SK-N-SH (cell line): ENCODE results near the gene ALOX15. TPM values are rescaled to one million over a fixed set of nuclear protein-coding genes. Genes with fewer than 3 reads are reported as not detected.
A peak's percentile ranks its signal among the peaks of the same experiment; 100 is the strongest.
"Not testable (repeated sequence)": the region's sequence is repeated elsewhere in the genome, so short reads cannot be mapped to it uniquely, and the experiment has no call there.

Experiments
- CTCF ChIA-PET: fragments of 300-600, 350-600 bp; formaldehyde crosslinking; extraction: SDS; loops from one replicate; lab custom pipeline; 2021; lab: Yijun Ruan, JAX
- POLR2A ChIA-PET: fragments of 350-600 bp; sonication (Branson Sonifier 250); formaldehyde crosslinking; extraction: SDS; loops from one replicate; lab custom pipeline; 2020; ENCODE audit warnings: antibody characterized with exemption, inconsistent platforms; lab: Yijun Ruan, JAX
- DNase-seq: peaks from one replicate; pipeline ENCODE4 v3.0.0; 2012
- H2AFZ ChIP-seq: fragments of 200-600 bp; sonication (generic); 2 replicates; pipeline ENCODE4 v1.8.1; 2016; ENCODE audit warnings: antibody characterized with exemption, mild to moderate bottlenecking, low read depth
- H3F3A ChIP-seq: fragments of 200-600 bp; sonication (generic); replicated peaks from 2 replicates; pipeline ENCODE3; 2016; ENCODE audit warnings: antibody characterized with exemption, mild to moderate bottlenecking; ENCODE audit not compliant: insufficient read depth
- H3K27ac ChIP-seq, 2 experiments: fragments of 200-500 bp in 1 of 2; fragments of 200-600 bp in 1 of 2; sonication (Bioruptor generic) in 1 of 2; sonication (generic), shearing (Covaris generic) in 1 of 2; 2 replicates each; pipeline versions ENCODE4 v1.5.1 to v1.6.1; 2014 to 2016; ENCODE audit warnings: low read depth in 2 of 2, inconsistent platforms in 1 of 2, low read length in 1 of 2, mild to moderate bottlenecking in 1 of 2, mixed read lengths in 1 of 2
- H3K27me3 ChIP-seq: fragments of 200-600 bp; sonication (generic), shearing (Covaris generic); 2 replicates; pipeline ENCODE4 v1.6.1; 2016; ENCODE audit warnings: mixed run types; ENCODE audit not compliant: insufficient read depth
- H3K36me3 ChIP-seq, 2 experiments: fragments of 200-500 bp in 1 of 2; fragments of 200-600 bp in 1 of 2; sonication (Bioruptor generic) in 1 of 2; sonication (generic) in 1 of 2; replicated peaks in 1 of 2; 2 replicates each; pipeline versions ENCODE3 to v1.5.1; 2014 to 2016; ENCODE audit warnings: low read length in 1 of 2, mild to moderate bottlenecking in 1 of 2; ENCODE audit not compliant: insufficient read depth in 2 of 2, control insufficient read depth in 1 of 2
- H3K4me1 ChIP-seq, 2 experiments: fragments of 200-500 bp in 1 of 2; fragments of 200-600 bp in 1 of 2; sonication (Bioruptor generic) in 1 of 2; sonication (generic), shearing (Covaris generic) in 1 of 2; 2 replicates each; pipeline versions ENCODE4 v1.5.1 to v1.6.1; 2014 to 2016; ENCODE audit warnings: low read depth in 1 of 2, low read length in 1 of 2, mixed run types in 1 of 2; ENCODE audit not compliant: insufficient read depth in 2 of 2, control insufficient read depth in 1 of 2
- H3K4me2 ChIP-seq: fragments of 200-600 bp; sonication (generic), shearing (Covaris generic); 2 replicates; pipeline ENCODE4 v1.6.1; 2017; ENCODE audit warnings: mixed run types
- H3K4me3 ChIP-seq, 2 experiments: fragments of 200-500 bp in 1 of 2; fragments of 200-600 bp in 1 of 2; sonication (Bioruptor generic) in 1 of 2; sonication (generic), shearing (Covaris generic) in 1 of 2; 2 replicates each; pipeline versions ENCODE4 v1.5.1 to v1.8.1; 2014 to 2016; ENCODE audit warnings: low read depth in 2 of 2, inconsistent platforms in 1 of 2, low read length in 1 of 2, mild to moderate bottlenecking in 1 of 2, mixed read lengths in 1 of 2, moderate library complexity in 1 of 2
- H3K79me2 ChIP-seq: fragments of 200-600 bp; sonication (generic); 2 replicates; pipeline ENCODE4 v1.8.1; 2017; ENCODE audit warnings: mild to moderate bottlenecking; ENCODE audit not compliant: insufficient read depth
- H3K9ac ChIP-seq: fragments of 200-600 bp; sonication (generic); 2 replicates; pipeline ENCODE4 v1.6.1; 2017; ENCODE audit warnings: mixed run types
- H3K9me2 ChIP-seq: fragments of 200-600 bp; sonication (generic); 2 replicates; pipeline ENCODE4 v1.6.1; 2017; ENCODE audit warnings: mixed run types
- H3K9me3 ChIP-seq: fragments of 200-600 bp; sonication (generic); 2 replicates; pipeline ENCODE4 v1.6.1; 2017; ENCODE audit warnings: mixed run types, mild to moderate bottlenecking, moderate library complexity
- H4K20me1 ChIP-seq: fragments of 200-600 bp; sonication (generic); 2 replicates; pipeline ENCODE4 v1.6.1; 2017; ENCODE audit warnings: mild to moderate bottlenecking, mixed run types; ENCODE audit not compliant: insufficient read depth
- CHD2 ChIP-seq: fragments of 150-350 bp; IDR thresholded peaks from 2 replicates; pipeline ENCODE4 v1.6.1; 2018; ENCODE audit warnings: low read length; ENCODE audit not compliant: partially characterized antibody
- EZH2phosphoT487 ChIP-seq: fragments of 200-600 bp; sonication (generic); IDR thresholded peaks from 2 replicates; pipeline ENCODE4 v1.6.1; 2017; ENCODE audit warnings: low read depth, mixed run types, mild to moderate bottlenecking, antibody characterized with exemption, moderate library complexity, borderline replicate concordance
- FOSL2 ChIP-seq: IDR thresholded peaks from 2 replicates; pipeline ENCODE4 v1.4.0; 2012; ENCODE audit warnings: low read depth, mild to moderate bottlenecking, moderate library complexity, borderline replicate concordance
- FOXJ3 ChIP-seq: sonication (generic); formaldehyde crosslinking; IDR thresholded peaks from 2 replicates; pipeline ENCODE4 v1.5.1; 2020; ENCODE audit warnings: mild to moderate bottlenecking, missing genetic modification reagents
- GATA2 ChIP-seq: sonication (generic); formaldehyde crosslinking; IDR thresholded peaks from 2 replicates; pipeline ENCODE4 v1.5.0; 2020; ENCODE audit warnings: mild to moderate bottlenecking, missing genetic modification reagents
- MEF2A ChIP-seq: IDR thresholded peaks from 2 replicates; pipeline ENCODE4 v1.4.0; 2012; ENCODE audit warnings: low read depth, borderline replicate concordance
- MXI1 ChIP-seq: IDR thresholded peaks from 2 replicates; pipeline ENCODE4 v1.6.1; 2012; ENCODE audit warnings: mild to moderate bottlenecking, low read depth, low read length, improper control_type of control experiment
- NFIC ChIP-seq: IDR thresholded peaks from 2 replicates; pipeline ENCODE4 v1.4.0; 2012; ENCODE audit warnings: borderline replicate concordance
- NRF1 ChIP-seq: IDR thresholded peaks from 2 replicates; pipeline ENCODE4 v1.6.1; 2012; ENCODE audit warnings: low read depth, mild to moderate bottlenecking, low read length
- POLR2AphosphoS5 ChIP-seq: IDR thresholded peaks from 2 replicates; pipeline ENCODE4 v1.6.1; 2012; ENCODE audit warnings: low read depth, low read length
- RAD21 ChIP-seq: IDR thresholded peaks from 2 replicates; pipeline ENCODE4 v1.6.1; 2012; ENCODE audit warnings: mild to moderate bottlenecking, low read length
- RFX5 ChIP-seq: IDR thresholded peaks from 2 replicates; pipeline ENCODE4 v1.6.1; 2012; ENCODE audit warnings: mild to moderate bottlenecking, improper control_type of control experiment, low read length
- RXRA ChIP-seq: IDR thresholded peaks from 2 replicates; pipeline ENCODE4 v1.4.0; 2012; ENCODE audit warnings: low read depth, mild to moderate bottlenecking, borderline replicate concordance
- SIN3A ChIP-seq: IDR thresholded peaks from 2 replicates; pipeline ENCODE4 v1.6.1; 2012; ENCODE audit warnings: low read depth, mild to moderate bottlenecking, low read length, moderate library complexity, borderline replicate concordance
- SMC3 ChIP-seq: IDR thresholded peaks from 2 replicates; pipeline ENCODE4 v1.6.1; 2012; ENCODE audit warnings: low read depth, low read length, improper control_type of control experiment
- TAF1 ChIP-seq: IDR thresholded peaks from 2 replicates; pipeline ENCODE4 v1.6.1; 2012; ENCODE audit warnings: low read depth, mild to moderate bottlenecking, low read length, moderate library complexity, borderline replicate concordance
- YY1 ChIP-seq: IDR thresholded peaks from 2 replicates; pipeline ENCODE4 v1.4.0; 2012; ENCODE audit warnings: low read depth, mild to moderate bottlenecking
- WGBS: methylation state at CpG from one replicate; pipeline ENCODE4 v1.1.6; 2017; ENCODE audit warnings: low lambda C conversion rate; 5-methylcytosine and 5-hydroxymethylcytosine counted together
- polyA plus RNA-seq, 3 experiments: library from polyadenylated mRNA; depleted of rRNA; stranded (reverse); fragments of >200 nt; gene quantifications; 2 replicates each; pipeline ENCODE4 v1.2.3, GENCODE V29; 2012
- TF ChIP-seq, protein P1 (sequence below): IDR thresholded peaks from 2 replicates; pipeline ENCODE4; 2012
- TF ChIP-seq, protein P2 (sequence below): IDR thresholded peaks from 2 replicates; pipeline ENCODE4 v1.4.0; 2012; ENCODE audit warnings: low read depth, borderline replicate concordance

ALOX15 gene
- polyA plus RNA-seq, 1 of the 3 experiments (the other 2 are of a cell fraction) = not detected

DNA sequence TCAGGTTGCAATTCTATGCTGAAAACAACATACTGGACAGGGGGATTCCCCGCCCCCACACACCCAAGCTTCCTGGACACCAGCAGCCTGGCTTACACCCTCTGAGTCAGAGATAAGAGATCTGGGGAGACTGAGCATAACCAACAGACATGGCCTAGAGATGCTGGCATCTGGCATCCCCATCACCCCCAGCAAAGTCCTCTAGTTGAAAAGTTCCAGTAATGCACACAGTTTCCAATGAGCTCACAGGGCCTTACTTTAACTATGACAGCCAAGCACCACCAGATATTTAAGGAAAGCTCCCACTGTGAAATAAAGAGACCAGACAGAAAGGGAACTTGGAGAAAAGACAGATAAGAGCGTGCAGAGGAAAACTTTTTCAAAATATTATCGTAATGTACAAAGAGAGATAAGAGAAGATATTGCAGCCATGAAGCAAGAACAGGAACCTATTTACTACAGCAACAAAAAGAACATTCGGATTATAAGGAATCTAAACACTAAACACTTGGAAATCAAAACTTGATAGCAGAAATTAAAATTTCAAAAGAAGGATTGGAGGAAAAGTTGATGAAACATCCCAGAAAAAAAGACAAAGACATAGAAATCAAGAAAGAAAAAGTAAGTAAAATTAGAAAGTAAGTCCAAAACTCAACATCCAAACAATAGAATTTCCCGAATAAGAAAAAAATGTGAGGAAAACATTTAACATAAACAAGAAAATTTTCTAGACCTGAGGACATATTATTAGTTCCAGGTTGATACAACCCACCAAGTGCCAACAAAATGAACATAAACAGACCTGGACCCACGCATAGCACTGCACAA, 17.2 kb upstream of the ALOX15 start (continued):
- TF ChIP-seq RFX5 = no peak
- peak; percentile 14; the same call in 1 of the 2 replicates for TF ChIP-seq RXRA
- no peak for TF ChIP-seq GATA2 (CRISPR knock-in tag)
- no peak for TF ChIP-seq EZH2phosphoT487
- TF ChIP-seq NRF1 = no peak
- no peak for TF ChIP-seq CHD2
- TF ChIP-seq POLR2AphosphoS5 = no peak; the same call in 1 of the 2 replicates
- no peak for TF ChIP-seq TAF1
- TF ChIP-seq, protein P1, sequence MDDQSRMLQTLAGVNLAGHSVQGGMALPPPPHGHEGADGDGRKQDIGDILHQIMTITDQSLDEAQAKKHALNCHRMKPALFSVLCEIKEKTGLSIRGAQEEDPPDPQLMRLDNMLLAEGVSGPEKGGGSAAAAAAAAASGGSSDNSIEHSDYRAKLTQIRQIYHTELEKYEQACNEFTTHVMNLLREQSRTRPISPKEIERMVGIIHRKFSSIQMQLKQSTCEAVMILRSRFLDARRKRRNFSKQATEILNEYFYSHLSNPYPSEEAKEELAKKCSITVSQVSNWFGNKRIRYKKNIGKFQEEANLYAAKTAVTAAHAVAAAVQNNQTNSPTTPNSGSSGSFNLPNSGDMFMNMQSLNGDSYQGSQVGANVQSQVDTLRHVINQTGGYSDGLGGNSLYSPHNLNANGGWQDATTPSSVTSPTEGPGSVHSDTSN = peak; percentile 65
- TF ChIP-seq, protein P2, sequence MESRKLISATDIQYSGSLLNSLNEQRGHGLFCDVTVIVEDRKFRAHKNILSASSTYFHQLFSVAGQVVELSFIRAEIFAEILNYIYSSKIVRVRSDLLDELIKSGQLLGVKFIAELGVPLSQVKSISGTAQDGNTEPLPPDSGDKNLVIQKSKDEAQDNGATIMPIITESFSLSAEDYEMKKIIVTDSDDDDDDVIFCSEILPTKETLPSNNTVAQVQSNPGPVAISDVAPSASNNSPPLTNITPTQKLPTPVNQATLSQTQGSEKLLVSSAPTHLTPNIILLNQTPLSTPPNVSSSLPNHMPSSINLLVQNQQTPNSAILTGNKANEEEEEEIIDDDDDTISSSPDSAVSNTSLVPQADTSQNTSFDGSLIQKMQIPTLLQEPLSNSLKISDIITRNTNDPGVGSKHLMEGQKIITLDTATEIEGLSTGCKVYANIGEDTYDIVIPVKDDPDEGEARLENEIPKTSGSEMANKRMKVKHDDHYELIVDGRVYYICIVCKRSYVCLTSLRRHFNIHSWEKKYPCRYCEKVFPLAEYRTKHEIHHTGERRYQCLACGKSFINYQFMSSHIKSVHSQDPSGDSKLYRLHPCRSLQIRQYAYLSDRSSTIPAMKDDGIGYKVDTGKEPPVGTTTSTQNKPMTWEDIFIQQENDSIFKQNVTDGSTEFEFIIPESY = no peak
- peak; percentile 61; the same call in 1 of the 2 replicates for TF ChIP-seq FOSL2
- TF ChIP-seq, all 33 proteins: peak for 10

DNA sequence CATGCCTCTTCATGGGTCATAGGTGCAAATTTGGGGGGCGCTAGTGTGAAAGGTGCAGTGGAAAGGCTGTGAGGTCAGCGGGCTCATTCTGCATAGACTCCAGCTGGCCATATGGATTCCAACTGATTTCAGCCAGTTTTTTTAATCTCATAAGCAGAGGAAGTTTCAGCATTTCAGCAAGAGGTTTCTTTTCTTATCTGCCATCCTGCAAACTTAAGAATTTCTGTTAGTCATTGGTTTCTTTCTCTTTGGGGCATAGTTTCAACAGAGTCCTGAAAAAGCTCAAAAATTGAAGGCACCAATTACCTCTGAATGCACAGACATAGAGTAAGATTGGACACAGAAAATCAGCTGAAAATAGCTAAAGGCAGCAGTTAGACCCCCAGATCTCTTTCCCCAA, 16.2 kb upstream of the ALOX15 start:
- H3K4me3 ChIP-seq = no peak overlapping the region
- WGBS = 89% methylated on average over 2 of the region's 2 CpGs
- peak overlapping the region in 1 of 2 experiments; percentile 24; a peak in 1 of 4 replicates for H3K27ac ChIP-seq
- ChIA-PET POLR2A (no interaction called here), CTCF (interaction anchor here (0.7 to 1.4 kb wide), 4 partner anchors 8 to 31 kb away, joined by 3 to 5 read pairs (median 3); no protein-coding TSS in a partner anchor)
- no peaks in the 10 kb centered on the region for H3K36me3 ChIP-seq
- H2AFZ ChIP-seq = no peak overlapping the region
- H3K27me3 ChIP-seq = no peaks in the 10 kb centered on the region
- peaks cover 0 to 2% of the 10 kb centered on the region in 2 experiments; a peak in 1 of 4 replicates for H3K4me1 ChIP-seq
- no peak for DNase-seq
- H3K79me2 ChIP-seq = no peaks in the 10 kb centered on the region
- no peaks in the 10 kb centered on the region for H3K9me3 ChIP-seq
- 0 out of 2 replicates have a peak overlapping the region, but pooled peaks have one; percentile 47 for H3K4me2 ChIP-seq
- no peaks in the 10 kb centered on the region for H4K20me1 ChIP-seq
- TF ChIP-seq SIN3A (no peak), MXI1 (no peak), RXRA (no peak), SMC3 (no peak), RFX5 (no peak), YY1 (no peak), CHD2 (no peak), FOXJ3 (CRISPR knock-in tag) (no peak), RAD21 (no peak), NFIC (no peak), MEF2A (no peak)
- TF ChIP-seq, all 33 proteins: peak for 0
- Histone ChIP-seq H3F3A (peaks cover 5% of the 10 kb centered on the region), H3K9ac (no peak overlapping the region), H3K9me2 (no peaks in the 10 kb centered on the region)

DNA sequence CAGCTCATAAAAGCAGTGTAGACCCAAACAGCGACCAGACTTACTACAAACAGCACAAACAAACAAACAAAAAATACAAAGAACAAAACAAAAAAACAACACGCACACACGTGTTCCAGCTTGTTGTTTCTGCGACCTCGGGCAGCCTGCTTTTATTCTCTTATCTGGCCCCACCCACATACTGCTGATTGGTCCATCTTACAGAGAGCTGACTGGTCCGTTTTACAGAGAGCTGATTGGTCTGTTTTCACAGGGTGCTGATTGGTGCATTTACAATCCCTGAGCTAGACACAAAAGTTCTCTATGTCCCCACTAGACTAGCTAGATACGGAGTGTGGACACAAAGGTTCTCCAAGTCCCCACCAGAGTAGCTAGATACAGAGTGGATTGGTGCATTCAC, 14.5 kb upstream of the ALOX15 start:
- H3K9ac ChIP-seq, H3K4me1 ChIP-seq, H3K27me3 ChIP-seq, H2AFZ ChIP-seq, POLR2A ChIA-PET, H3K27ac ChIP-seq, DNase-seq, H3K9me3 ChIP-seq, H4K20me1 ChIP-seq, H3K79me2 ChIP-seq, H3F3A ChIP-seq, H3K4me3 ChIP-seq, H3K9me2 ChIP-seq, H3K36me3 ChIP-seq, H3K4me2 ChIP-seq: not testable (repeated sequence)
- CTCF ChIA-PET = interaction anchor here (1.4 kb wide), 1 partner anchor 89 kb away, joined by 4 read pairs; no protein-coding TSS in a partner anchor
- 80% methylated on average over 7 of the region's 7 CpGs for WGBS
